Loucy (cell line): ENCODE data around the gene BANF2.

Experiments
- H2AFZ ChIP-seq: fragments of 200-600 bp; sonication (generic); 2 replicates; pipeline ENCODE4 v1.6.0; 2016; ENCODE audit warnings: antibody characterized with exemption, mild to moderate bottlenecking, low read length, moderate library complexity
- H3F3A ChIP-seq: fragments of 200-600 bp; 2 replicates; pipeline ENCODE4 v1.6.0; 2016; ENCODE audit warnings: antibody characterized with exemption, low read depth, mild to moderate bottlenecking
- H3K27me3 ChIP-seq: fragments of 200-600 bp; sonication (generic); 2 replicates; pipeline ENCODE4 v1.6.1; 2014; ENCODE audit warnings: low read length, mild to moderate bottlenecking; ENCODE audit not compliant: insufficient read depth, poor library complexity, severe bottlenecking
- H3K36me3 ChIP-seq: fragments of 200-600 bp; sonication (generic); 2 replicates; pipeline ENCODE4 v1.6.1; 2016; ENCODE audit warnings: low read length; ENCODE audit not compliant: insufficient read depth
- H3K4me1 ChIP-seq: fragments of 200-600 bp; sonication (generic); 2 replicates; pipeline ENCODE4 v1.5.1; 2014; ENCODE audit warnings: low read length, mild to moderate bottlenecking; ENCODE audit not compliant: insufficient read depth, poor library complexity, severe bottlenecking
- H3K4me2 ChIP-seq: fragments of 200-600 bp; sonication (generic); 2 replicates; pipeline ENCODE4 v1.6.0; 2014; ENCODE audit warnings: antibody characterized with exemption, low read length, low read depth, mild to moderate bottlenecking; ENCODE audit not compliant: poor library complexity, severe bottlenecking
- H3K4me3 ChIP-seq: fragments of 200-600 bp; sonication (generic); 2 replicates; pipeline ENCODE4 v1.5.1; 2014; ENCODE audit warnings: low read length, mild to moderate bottlenecking, mixed read lengths; ENCODE audit not compliant: poor library complexity, severe bottlenecking
- H3K79me2 ChIP-seq: fragments of 200-600 bp; sonication (generic); 2 replicates; pipeline ENCODE4 v1.6.1; 2014; ENCODE audit warnings: low read length; ENCODE audit not compliant: insufficient read depth
- H3K9ac ChIP-seq: fragments of 200-600 bp; sonication (generic); 2 replicates; pipeline ENCODE4 v1.6.0; 2014; ENCODE audit warnings: mild to moderate bottlenecking, low read depth, low read length, moderate library complexity; ENCODE audit not compliant: poor library complexity, severe bottlenecking
- H3K9me2 ChIP-seq: fragments of 200-600 bp; sonication (generic); replicated peaks from 2 replicates; pipeline ENCODE4 v1.6.1; 2016; ENCODE audit warnings: low read depth, low read length, mixed read lengths
- H3K9me3 ChIP-seq: fragments of 200-600 bp; sonication (generic); 2 replicates; pipeline ENCODE4 v1.6.1; 2014; ENCODE audit warnings: mild to moderate bottlenecking, antibody characterized with exemption, low read length, low read depth; ENCODE audit not compliant: insufficient read depth
- H4K20me1 ChIP-seq: fragments of 200-600 bp; sonication (generic); 2 replicates; pipeline ENCODE4 v1.6.0; 2014; ENCODE audit warnings: antibody characterized with exemption, low read length, mild to moderate bottlenecking; ENCODE audit not compliant: insufficient read depth, poor library complexity, severe bottlenecking
- CTCF ChIP-seq: fragments of 200-600 bp; sonication (generic); conservative IDR thresholded peaks from 2 replicates; pipeline ENCODE4 v1.5.1; 2014; ENCODE audit warnings: mild to moderate bottlenecking, antibody characterized with exemption, low read length
- EZH2phosphoT487 ChIP-seq: fragments of 200-600 bp; IDR thresholded peaks from 2 replicates; pipeline ENCODE4 v1.6.1; 2018; ENCODE audit warnings: antibody characterized with exemption, mild to moderate bottlenecking, moderate library complexity, borderline replicate concordance

BANF2 gene

GRCh38 chr20:17676942-17677341, 22.8 kb upstream of the BANF2 start:
- H3K9ac ChIP-seq, result no peak overlapping the region
- no peaks in the 10 kb centered on the region for H3F3A ChIP-seq
- H3K9me3 ChIP-seq, result no peaks in the 10 kb centered on the region
- TF ChIP-seq CTCF (no peak), EZH2phosphoT487 (no peak)
- H3K4me2 ChIP-seq, result no peak overlapping the region
- peaks cover 46% of the 10 kb centered on the region for H3K4me1 ChIP-seq
- peaks cover 90% of the 10 kb centered on the region for H3K79me2 ChIP-seq
- no peaks in the 10 kb centered on the region for H3K9me2 ChIP-seq
- no peak overlapping the region for H3K4me3 ChIP-seq
- H3K27me3 ChIP-seq, result no peaks in the 10 kb centered on the region
- H2AFZ ChIP-seq, result no peak overlapping the region
- H4K20me1 ChIP-seq, result peaks cover 69% of the 10 kb centered on the region
- peaks cover 13% of the 10 kb centered on the region; the same call in 1 of the 2 replicates for H3K36me3 ChIP-seq

GRCh38 chr20:17678295-17678694, 21.5 kb upstream of the BANF2 start:
- Histone ChIP-seq H3K9ac (no peak overlapping the region), H2AFZ (no peak overlapping the region), H3K27me3 (no peaks in the 10 kb centered on the region), H3F3A (no peaks in the 10 kb centered on the region), H4K20me1 (peaks cover 56% of the 10 kb centered on the region), H3K4me3 (no peak overlapping the region), H3K79me2 (peaks cover 77% of the 10 kb centered on the region), H3K36me3 (peaks cover 13% of the 10 kb centered on the region; the same call in 1 of the 2 replicates), H3K9me2 (no peaks in the 10 kb centered on the region), H3K4me2 (peak overlapping the region; percentile 89), H3K4me1 (peaks cover 44% of the 10 kb centered on the region), H3K9me3 (no peaks in the 10 kb centered on the region)
- no peak for TF ChIP-seq EZH2phosphoT487
- no peak for TF ChIP-seq CTCF

GRCh38 chr20:17678886-17679285, 20.9 kb upstream of the BANF2 start:
- H3F3A ChIP-seq, result no peaks in the 10 kb centered on the region
- peaks cover 71% of the 10 kb centered on the region for H3K79me2 ChIP-seq
- TF ChIP-seq EZH2phosphoT487 (no peak), CTCF (no peak)
- peaks cover 55% of the 10 kb centered on the region for H4K20me1 ChIP-seq
- H3K36me3 ChIP-seq, result peaks cover 13% of the 10 kb centered on the region; the same call in 1 of the 2 replicates
- H3K4me2 ChIP-seq, result peak overlapping the region; percentile 89
- peaks cover 44% of the 10 kb centered on the region for H3K4me1 ChIP-seq
- no peaks in the 10 kb centered on the region for H3K27me3 ChIP-seq
- H2AFZ ChIP-seq, result no peak overlapping the region
- H3K9ac ChIP-seq, result no peak overlapping the region
- no peaks in the 10 kb centered on the region for H3K9me2 ChIP-seq
- no peak overlapping the region for H3K4me3 ChIP-seq
- H3K9me3 ChIP-seq, result no peaks in the 10 kb centered on the region
